GM12872 (cell line): Measurements from ENCODE around the gene RPL11.

ENCODE experiments used
- CTCF ChIP-seq: IDR thresholded peaks from 3 replicates; pipeline ENCODE4 v1.5.1; 2011; ENCODE audit warnings: low read depth, mild to moderate bottlenecking, low read length, moderate library complexity; ENCODE audit not compliant: insufficient read depth

RPL11 gene

GRCh38 chr1:23667411-23667810, 24.2 kb upstream of the RPL11 start:
- TF ChIP-seq CTCF: no peak

- TF ChIP-seq CTCF: no peak
Measured at GRCh38 chr1:23670709-23671108, 20.9 kb upstream of the RPL11 start.

GRCh38 chr1:23673086-23673813, 18.4 kb upstream of the RPL11 start:
- no peak for TF ChIP-seq CTCF

GRCh38 chr1:23679815-23680214, 11.8 kb upstream of the RPL11 start:
- no peak for TF ChIP-seq CTCF

GRCh38 chr1:23682946-23683345, 8.7 kb upstream of the RPL11 start:
- TF ChIP-seq CTCF: no peak

- no peak for TF ChIP-seq CTCF
Measured at GRCh38 chr1:23684415-23684814, 7.2 kb upstream of the RPL11 start.

GRCh38 chr1:23692308-23692871, 784 bp downstream of the RPL11 start:
- no peak for TF ChIP-seq CTCF
